Endothelial cell of umbilical vein (primary cell): ENCODE measurements around the gene ZDHHC14. TPM values are rescaled to one million over a fixed set of nuclear protein-coding genes. Genes with fewer than 3 reads are reported as not detected.

ENCODE experiments used
- BruUV-seq: library from RNA; stranded (reverse); fragments of 400-500 nt; replicated peaks from 2 replicates; lab custom pipeline; 2021; lab: Mats Ljungman, UMichigan
- CTCF ChIA-PET: fragments of 300-600, 350-600 bp; sonication (Branson Sonifier 250); formaldehyde crosslinking; loops from one replicate; lab custom pipeline; 2021; ENCODE audit warnings: antibody characterized with exemption, inconsistent platforms; lab: Charles Lee
- POLR2A ChIA-PET: fragments of 300-600, 350-600 bp; sonication (Branson Sonifier 250); formaldehyde crosslinking; loops from one replicate; lab custom pipeline; 2021; ENCODE audit warnings: antibody characterized with exemption, inconsistent platforms; lab: Charles Lee
- DNase-seq: peaks from one replicate; pipeline ENCODE4 v3.0.0-alpha.2; 2011; ENCODE audit warnings: low read depth, low spot score
- FAIRE-seq: peaks from 2 replicates; lab custom pipeline; 2011; peaks lifted over from hg19 to GRCh38; lab: Jason Lieb, UNC
- H2AFZ ChIP-seq: 2 replicates; pipeline ENCODE4 v1.6.0; 2012; ENCODE audit warnings: low read depth, low read length, control low read depth, inconsistent platforms
- H3K27ac ChIP-seq: 2 replicates; pipeline ENCODE4 v1.5.1; 2011; ENCODE audit warnings: low read depth, mild to moderate bottlenecking, control low read depth, low read length, moderate library complexity; ENCODE audit not compliant: insufficient read depth
- H3K27me3 ChIP-seq, 2 experiments: 2 replicates each; pipeline versions ENCODE4 v1.6.0 to v1.6.1; 2011; ENCODE audit warnings: low read length in 2 of 2, mixed read lengths in 1 of 2; ENCODE audit not compliant: control insufficient read depth in 2 of 2, insufficient read depth in 2 of 2
- H3K36me3 ChIP-seq, 2 experiments: 2 replicates in 1 of 2; 3 replicates in 1 of 2; pipeline ENCODE4 v1.5.1; 2011; ENCODE audit warnings: low read length in 2 of 2, mild to moderate bottlenecking in 1 of 2, moderate library complexity in 1 of 2; ENCODE audit not compliant: control insufficient read depth in 2 of 2, insufficient read depth in 2 of 2; ENCODE audit errors: extremely low read depth in 1 of 2
- H3K4me1 ChIP-seq: 3 replicates; pipeline ENCODE4 v1.5.1; 2011; ENCODE audit warnings: mild to moderate bottlenecking, low read length; ENCODE audit not compliant: control insufficient read depth, insufficient read depth; ENCODE audit errors: extremely low read depth
- H3K4me2 ChIP-seq: 2 replicates; pipeline ENCODE4 v1.6.1; 2011; ENCODE audit warnings: low read length, control low read depth, mixed read lengths; ENCODE audit not compliant: insufficient read depth
- H3K4me3 ChIP-seq, 3 experiments: fragments of 200-600 bp in 1 of 3; sonication (generic), shearing (Covaris generic) in 1 of 3; replicated peaks in 1 of 3; 2 replicates each; pipeline ENCODE4 v1.5.1; 2011 to 2016; ENCODE audit warnings: control low read depth in 3 of 3, low read length in 3 of 3, mild to moderate bottlenecking in 2 of 3, inconsistent platforms in 1 of 3, low read depth in 1 of 3, moderate library complexity in 1 of 3; ENCODE audit not compliant: insufficient read depth in 1 of 3
- H3K79me2 ChIP-seq: 2 replicates; pipeline ENCODE4 v1.6.0; 2012; ENCODE audit warnings: low read length, inconsistent platforms; ENCODE audit not compliant: control insufficient read depth, insufficient read depth
- H3K9ac ChIP-seq: replicated peaks from 2 replicates; pipeline ENCODE3; 2011; ENCODE audit warnings: low read length, control low read depth; ENCODE audit not compliant: insufficient read depth; ENCODE audit errors: extremely low read depth
- H3K9me1 ChIP-seq: replicated peaks from 3 replicates; pipeline ENCODE4 v1.6.0; 2011; ENCODE audit warnings: mild to moderate bottlenecking, low read length; ENCODE audit not compliant: control insufficient read depth, insufficient read depth; ENCODE audit errors: extremely low read depth
- H3K9me3 ChIP-seq: replicated peaks from 2 replicates; pipeline ENCODE4 v1.5.1; 2012; ENCODE audit warnings: low read length, inconsistent platforms; ENCODE audit not compliant: control insufficient read depth, insufficient read depth
- H4K20me1 ChIP-seq: replicated peaks from 2 replicates; pipeline ENCODE3; 2011; ENCODE audit warnings: mild to moderate bottlenecking, low read length; ENCODE audit not compliant: control insufficient read depth, insufficient read depth; ENCODE audit errors: extremely low read depth
- CTCF ChIP-seq, 2 donors: IDR thresholded peaks; 1 replicate in 1 of 2; 2 replicates in 1 of 2; pipeline ENCODE4 v1.5.1; 2011; ENCODE audit warnings: low read length in 2 of 2, mild to moderate bottlenecking in 2 of 2, moderate library complexity in 2 of 2, control low read depth in 1 of 2, inconsistent platforms in 1 of 2, low read depth in 1 of 2; ENCODE audit not compliant: insufficient read depth in 1 of 2; ENCODE audit errors: extremely low read depth in 1 of 2
- EZH2 ChIP-seq: IDR thresholded peaks from 2 replicates; pipeline ENCODE4 v1.6.1; 2012; ENCODE audit warnings: borderline replicate concordance, low read depth, mild to moderate bottlenecking, moderate library complexity, low read length, inconsistent platforms; ENCODE audit not compliant: severe bottlenecking
- FOS ChIP-seq: IDR thresholded peaks from 2 replicates; pipeline ENCODE4 v1.6.1; 2011; ENCODE audit warnings: mild to moderate bottlenecking, low read length, moderate library complexity, borderline replicate concordance; ENCODE audit not compliant: insufficient read depth
- GATA2 ChIP-seq: IDR thresholded peaks from 2 replicates; pipeline ENCODE4 v1.7.0; 2011; ENCODE audit warnings: low read depth, mild to moderate bottlenecking, moderate library complexity, mixed read lengths, low read length; ENCODE audit not compliant: insufficient read length, insufficient read depth
- MAX ChIP-seq: IDR thresholded peaks from 2 replicates; pipeline ENCODE4 v1.6.1; 2011; ENCODE audit not compliant: insufficient read depth, insufficient read length
- MYC ChIP-seq: IDR thresholded peaks from one replicate; pipeline ENCODE4 v1.6.1; 2011; ENCODE audit warnings: mild to moderate bottlenecking, low read depth, low read length
- POLR2A ChIP-seq: IDR thresholded peaks from 2 replicates; pipeline ENCODE4 v1.6.1; 2012; ENCODE audit warnings: low read depth, mild to moderate bottlenecking, control low read depth, low read length
- POLR2AphosphoS5 ChIP-seq: IDR thresholded peaks from 2 replicates; pipeline ENCODE4 v1.6.1; 2012; ENCODE audit warnings: low read depth, mild to moderate bottlenecking, control low read depth, low read length, moderate library complexity; ENCODE audit not compliant: insufficient read depth
- dilution Hi-C: fragments of 300-500 bp; cut with MboI; formaldehyde crosslinking; loops from one replicate; pipeline ENCODE4 v1.15.0; 2019; ENCODE audit warnings: low sequenced_read_pairs; ENCODE audit not compliant: extremely low pct_ligation_motif_present
- intact Hi-C: fragments of 100-400 bp; cut with micrococcal nuclease; formaldehyde crosslinking; loops from one replicate; pipeline ENCODE4 v1.10.0; 2022
- polyA plus RNA-seq, 4 experiments: library from polyadenylated mRNA; depleted of rRNA in 3 of 4; stranded (reverse) in 3 of 4; unstranded in 1 of 4; fragments of >200 nt; gene quantifications; 2 replicates each; pipeline versions ENCODE4 v1.2.1 to v1.2.3, GENCODE V29; 2011 to 2012; ENCODE audit warnings: missing spikeins in 1 of 4
- total RNA-seq: library from RNA; stranded (reverse); gene quantifications from 2 replicates; pipeline ENCODE4 v1.2.3, GENCODE V29; 2021

ZDHHC14 gene
- total and polyA plus RNA-seq, 2 donors (not counting 3 experiments of a cell fraction or from before 2014, with no cell fraction given) = 23.0 to 25.6 TPM

DNA sequence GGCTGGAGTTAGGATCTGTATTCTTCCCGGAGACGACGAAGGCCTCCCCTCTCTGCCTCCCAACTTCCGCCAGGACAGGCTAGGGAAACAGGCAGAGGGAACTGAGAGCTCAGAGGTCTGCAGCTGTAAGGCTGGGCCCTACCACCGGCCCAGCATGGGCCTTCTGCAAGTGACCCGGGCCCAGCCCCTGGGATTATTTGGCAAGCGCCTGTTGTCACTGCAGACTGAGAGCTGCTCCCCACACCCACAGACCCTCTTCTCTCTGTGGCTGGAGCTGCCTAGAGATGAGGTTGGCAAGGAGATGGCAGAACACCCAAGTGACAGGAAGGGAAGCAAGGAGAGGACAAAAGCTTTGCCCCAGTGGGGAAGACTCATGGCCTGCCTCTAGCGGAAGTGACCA, 212.6 kb downstream of the ZDHHC14 start:
- Histone ChIP-seq H3K27me3 (no peaks in the 10 kb centered on the region), H4K20me1 (no peaks in the 10 kb centered on the region), H3K9ac (no peak overlapping the region), H3K27ac (no peak overlapping the region), H2AFZ (no peak overlapping the region), H3K9me3 (no peaks in the 10 kb centered on the region), H3K79me2 (no peaks in the 10 kb centered on the region), H3K4me3 (no peak overlapping the region), H3K4me1 (no peaks in the 10 kb centered on the region), H3K4me2 (no peak overlapping the region), H3K9me1 (no peaks in the 10 kb centered on the region), H3K36me3 (no peaks in the 10 kb centered on the region)
- DNase-seq = no peak
- no peak for FAIRE-seq
- ChIA-PET POLR2A (no interaction called here), CTCF (interaction anchor here (1.2 kb wide), 1 partner anchor 258 kb away, joined by 3 read pairs; no protein-coding TSS in a partner anchor)
- dilution Hi-C loops = no loop called here
- TF ChIP-seq CTCF (IDR thresholded peaks at IDR 0.05; ENCODE audit: extremely low read depth in 1 of 2, insufficient read depth in 1 of 2, low read depth in 1 of 2, low read length in 2 of 2) = no peak
- no TSS peak for BruUV-seq
- intact Hi-C loops = no loop called here

- POLR2A ChIA-PET = no interaction called here
- no TSS peak for BruUV-seq
- H3K9ac ChIP-seq = no peak overlapping the region
- no peaks in the 10 kb centered on the region for H4K20me1 ChIP-seq
- FAIRE-seq = no peak
- no peaks in the 10 kb centered on the region for H3K4me1 ChIP-seq
- no peak for TF ChIP-seq MAX
- TF ChIP-seq GATA2 = no peak
- no peak for TF ChIP-seq EZH2
- TF ChIP-seq POLR2AphosphoS5 = no peak
- TF ChIP-seq FOS = no peak
- no peak for TF ChIP-seq CTCF (IDR thresholded peaks at IDR 0.05; ENCODE audit: extremely low read depth in 1 of 2, insufficient read depth in 1 of 2, low read depth in 1 of 2, low read length in 2 of 2)
- no peak for TF ChIP-seq POLR2A
- no peak for TF ChIP-seq MYC
- H3K27ac ChIP-seq = no peak overlapping the region
- no peaks in the 10 kb centered on the region for H3K9me1 ChIP-seq
- no peak for DNase-seq
- intact Hi-C loops (no loop called here), dilution Hi-C loops (no loop called here)
- H3K4me2 ChIP-seq = no peak overlapping the region
- no peaks in the 10 kb centered on the region for H3K27me3 ChIP-seq
- H3K79me2 ChIP-seq = no peaks in the 10 kb centered on the region
- no peak overlapping the region for H2AFZ ChIP-seq
- no peaks in the 10 kb centered on the region for H3K36me3 ChIP-seq
- CTCF ChIA-PET = interaction anchor here (1.2 kb wide), 1 partner anchor 259 kb away, joined by 3 read pairs; no protein-coding TSS in a partner anchor
- H3K9me3 ChIP-seq = no peaks in the 10 kb centered on the region
- no peak overlapping the region for H3K4me3 ChIP-seq
Measured at GRCh38 chr6:157594292-157594691, 213.3 kb downstream of the ZDHHC14 start.
